ENCODE results near the gene SF3B1.
"Not testable (repeated sequence)": the region's sequence is repeated elsewhere in the genome, so short reads cannot be mapped to it uniquely, and the experiment has no call there.

The SF3B1 gene

GRCh38 chr2:197435598-197436420, 981 bp upstream of the SF3B1 start:
- DNase-seq (ENCODE audit: low read depth), result no peak

GRCh38 chr2:197433780-197434438, 919 bp downstream of the SF3B1 start:
- no peak for DNase-seq (ENCODE audit: low read depth)

- not testable (repeated sequence) for DNase-seq (ENCODE audit: low read depth)
These were observed 2.3 kb downstream of the SF3B1 start for GRCh38 chr2:197432527-197432926.

GRCh38 chr2:197431858-197432257, 3.0 kb downstream of the SF3B1 start:
- no peak for DNase-seq (ENCODE audit: low read depth)

- no peak for DNase-seq (ENCODE audit: low read depth)
These were observed 6.8 kb downstream of the SF3B1 start for GRCh38 chr2:197427986-197428385.

- DNase-seq (ENCODE audit: low read depth), result no peak
These were observed 7.9 kb downstream of the SF3B1 start for GRCh38 chr2:197426723-197427603.

DNA sequence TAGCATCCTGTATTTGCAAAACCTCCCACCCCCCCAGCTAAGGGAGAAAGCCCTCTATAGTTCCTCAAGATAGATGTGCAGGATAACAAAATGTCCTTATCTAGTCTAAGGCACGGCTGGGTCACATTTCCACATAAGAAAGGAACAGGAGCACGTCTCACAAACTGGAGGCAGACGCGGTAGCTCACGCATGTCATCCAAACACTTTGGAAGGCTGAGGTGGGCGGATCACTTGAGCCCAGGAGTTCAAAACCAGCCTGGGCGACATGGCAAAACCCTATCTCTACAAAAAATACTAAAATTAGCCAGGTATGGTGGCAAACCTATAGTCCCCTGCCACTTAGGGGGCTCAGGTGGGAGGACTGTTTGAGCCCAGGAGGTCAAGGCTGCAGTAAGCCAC, 9.3 kb downstream of the SF3B1 start:
- DNase-seq (ENCODE audit: low read depth), result no peak

DNA sequence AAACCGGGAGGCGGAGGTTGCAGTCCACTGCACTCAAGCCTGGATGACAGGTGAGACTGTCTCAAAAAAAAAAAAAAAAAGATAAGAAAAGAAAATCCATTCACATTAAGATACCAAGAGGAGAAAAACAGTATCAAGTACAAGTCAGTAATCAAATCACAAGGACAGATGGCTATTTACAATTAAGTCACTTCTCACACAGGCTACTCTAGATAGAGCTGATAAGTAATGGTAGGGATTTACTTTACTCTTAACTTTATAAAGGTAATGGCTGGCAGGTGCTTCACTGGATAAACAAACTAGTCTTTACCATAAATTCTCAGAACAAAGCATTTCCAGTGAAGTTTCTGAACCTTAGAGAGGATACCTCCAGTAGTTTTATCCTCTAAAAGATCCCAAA, 11.5 kb downstream of the SF3B1 start:
- DNase-seq (ENCODE audit: low read depth), result no peak

GRCh38 chr2:197419438-197419837, 15.4 kb downstream of the SF3B1 start:
- no peak for DNase-seq (ENCODE audit: low read depth)

DNA sequence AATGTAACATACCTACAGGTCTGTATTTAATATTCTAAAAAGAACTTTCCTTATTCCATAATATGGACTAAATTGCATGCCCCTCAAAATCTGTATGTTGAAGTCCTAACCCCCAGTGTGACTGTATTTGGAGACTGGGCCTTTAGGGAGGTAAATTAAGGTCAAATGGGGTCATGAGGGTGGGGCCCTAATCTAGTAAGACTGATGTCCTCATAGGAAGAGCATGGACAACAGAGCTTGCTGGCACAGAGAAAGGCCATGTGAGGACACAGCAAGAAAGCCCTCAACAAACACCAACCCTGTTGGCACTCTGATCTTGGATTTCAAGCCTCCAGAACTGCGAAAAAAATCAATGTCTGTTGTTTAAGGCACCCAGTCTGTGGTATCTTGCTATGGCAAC, 18.6 kb downstream of the SF3B1 start:
- no peak for DNase-seq (ENCODE audit: low read depth)

- no peak for DNase-seq (ENCODE audit: low read depth)
These were observed 20.3 kb downstream of the SF3B1 start for GRCh38 chr2:197414515-197414914.

GRCh38 chr2:197414039-197414438, 20.8 kb downstream of the SF3B1 start:
- DNase-seq (ENCODE audit: low read depth), result no peak

DNA sequence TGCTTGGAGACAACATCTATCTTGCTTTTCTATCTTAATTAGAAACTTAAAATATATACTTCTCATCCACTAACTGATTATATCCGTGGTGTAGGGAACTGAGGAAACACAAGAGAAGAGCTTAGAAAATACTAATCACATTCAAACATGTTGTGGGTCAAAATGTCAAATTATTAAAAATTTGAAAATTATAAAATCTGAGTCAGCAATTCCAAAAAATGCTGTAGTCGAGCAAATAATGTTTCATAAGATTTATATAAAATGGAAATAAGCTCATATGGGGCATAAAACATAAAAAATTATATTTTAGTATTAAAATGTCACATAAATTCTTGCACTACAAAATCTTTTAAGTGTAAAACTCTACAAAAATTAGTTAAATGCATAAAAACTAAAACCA, 29.2 kb downstream of the SF3B1 start:
- no peak for DNase-seq (ENCODE audit: low read depth)

DNA sequence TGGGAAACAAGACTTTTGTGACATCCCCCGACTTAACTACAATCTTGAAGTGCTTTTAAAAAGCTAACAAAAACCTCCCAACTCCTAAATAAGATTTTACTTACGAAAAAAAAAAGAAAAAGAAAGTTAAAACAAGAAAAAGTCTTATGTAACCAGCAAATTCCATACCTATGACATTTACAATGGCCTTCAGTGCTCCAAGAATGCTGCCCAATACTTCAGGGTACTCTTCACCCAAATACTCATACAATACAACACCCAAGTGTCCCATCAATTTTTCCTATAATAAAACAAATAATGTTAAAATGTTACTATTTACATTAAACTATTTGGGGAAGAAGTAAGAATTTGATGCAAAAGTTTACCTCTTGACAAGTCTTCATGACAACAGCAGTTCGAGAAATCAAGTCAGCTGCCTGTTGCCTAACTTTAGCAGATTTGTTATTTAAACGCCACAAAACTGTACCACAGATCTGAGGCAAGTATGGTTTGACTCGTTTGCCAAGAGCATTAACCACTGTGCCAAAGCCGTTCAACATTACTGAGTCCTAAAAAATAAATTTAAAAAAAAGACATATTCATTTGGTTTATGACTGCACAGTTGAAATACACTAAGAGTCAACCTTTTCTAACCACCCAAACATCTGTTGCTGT, 34.8 kb downstream of the SF3B1 start:
- DNase-seq (ENCODE audit: low read depth), result no peak

GRCh38 chr2:197398913-197399312, 35.9 kb downstream of the SF3B1 start:
- DNase-seq (ENCODE audit: low read depth), result no peak

GRCh38 chr2:197391220-197391717, 43.6 kb downstream of the SF3B1 start:
- DNase-seq (ENCODE audit: low read depth), result no peak

DNA sequence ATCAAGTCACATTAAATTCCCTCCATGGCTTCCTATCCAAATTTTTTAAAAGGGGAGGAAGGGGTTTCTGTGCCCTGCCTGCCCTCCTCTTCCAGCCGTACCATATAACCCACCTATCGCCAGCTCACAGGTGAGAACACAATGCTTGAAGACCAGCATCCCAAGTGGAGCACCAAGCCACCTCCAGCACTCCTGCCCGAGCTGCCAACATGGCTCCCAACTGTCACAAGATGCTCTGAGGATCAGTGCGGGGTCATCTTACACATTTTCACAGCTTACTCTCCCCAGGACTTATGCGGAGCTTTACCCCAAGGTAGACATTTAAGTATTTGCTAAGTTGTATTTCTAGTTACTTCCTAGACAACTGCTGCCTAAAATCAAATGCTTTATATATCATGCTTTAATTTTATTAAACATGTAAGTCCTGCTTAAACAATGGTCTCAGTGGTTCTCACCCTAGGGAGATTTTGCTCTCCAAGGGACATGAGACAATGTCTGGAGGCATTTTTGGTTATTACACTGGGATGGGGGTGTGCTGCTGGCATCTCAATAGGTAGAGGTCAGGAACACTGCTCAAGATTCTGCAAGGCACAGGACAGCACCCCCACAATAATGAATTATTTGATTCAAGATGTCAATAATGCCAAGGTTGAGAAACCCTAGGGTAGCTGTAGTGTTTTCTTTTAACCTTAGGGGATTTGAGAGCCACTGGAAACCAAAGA, 45.8 kb downstream of the SF3B1 start:
- no peak for DNase-seq (ENCODE audit: low read depth)

- no peak for DNase-seq (ENCODE audit: low read depth)
These were observed 47.6 kb downstream of the SF3B1 start for GRCh38 chr2:197387179-197387578.

GRCh38 chr2:197386242-197386641, 48.6 kb downstream of the SF3B1 start:
- no peak for DNase-seq (ENCODE audit: low read depth)

- no peak for DNase-seq (ENCODE audit: low read depth)
These were observed 51.0 kb downstream of the SF3B1 start for GRCh38 chr2:197383825-197384224.

- no peak for DNase-seq (ENCODE audit: low read depth)
These were observed 53.2 kb downstream of the SF3B1 start for GRCh38 chr2:197381641-197382040.

Data from stimulated activated CD8-positive, alpha-beta memory T cell treated with anti-CD3 and anti-CD28 coated beads, Interleukin-12 subunit alpha, Interleukin-12 subunit beta, amount 100 ng/mL, for 1 hour (primary cell).